ENCODE data around the gene ST8SIA2. TPM values are rescaled to one million over a fixed set of nuclear protein-coding genes. Genes with fewer than 3 reads are reported as not detected.

The ST8SIA2 gene
- total RNA-seq: not detected in 2 replicates

DNA sequence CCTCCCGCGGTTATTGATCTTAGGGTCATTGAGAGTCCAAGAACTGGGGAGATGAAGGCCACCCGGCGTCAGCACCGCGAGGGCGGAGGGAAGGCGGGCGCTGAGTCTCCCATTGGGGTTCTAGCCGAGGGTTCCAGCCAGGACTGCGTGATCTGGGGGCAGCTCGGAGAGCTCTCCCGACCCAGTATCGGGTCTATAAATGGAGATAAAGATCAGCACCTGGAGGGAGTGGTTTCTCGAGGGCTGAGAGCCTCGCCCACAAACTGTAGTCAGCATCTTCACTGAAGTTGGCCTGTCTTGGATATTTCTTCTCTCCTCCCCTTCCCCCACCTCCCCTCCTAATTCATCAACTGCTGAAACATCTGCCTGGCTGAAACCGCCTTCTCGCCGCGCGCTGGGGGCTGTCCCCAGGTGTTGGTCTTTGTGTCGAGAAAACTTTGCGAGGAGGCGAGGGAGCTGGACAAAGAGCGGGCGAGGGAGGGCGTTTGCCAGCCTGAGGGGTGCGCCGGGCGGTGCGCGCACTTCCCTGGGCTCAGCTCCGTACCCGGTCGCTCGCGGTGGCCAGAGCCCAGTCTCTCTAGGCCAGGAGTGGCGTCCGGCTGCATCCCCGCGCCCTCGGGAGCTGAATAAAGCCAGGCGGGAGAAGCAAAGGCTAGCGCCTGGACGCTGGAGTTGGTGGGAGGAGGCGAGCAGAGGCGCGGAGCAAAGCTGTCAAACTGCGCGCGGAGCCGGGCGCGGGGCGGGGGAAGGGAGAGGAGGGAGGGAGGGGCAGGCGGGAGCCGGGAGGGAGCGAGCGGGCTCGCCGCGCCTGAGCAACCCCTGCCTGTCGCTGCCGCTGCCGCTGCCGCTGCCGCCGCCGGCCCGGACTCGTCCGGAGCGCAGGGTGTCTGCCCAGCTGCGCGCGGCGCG lies at the start of gene ST8SIA2:
TSS of gene ST8SIA2 (plus strand) at position 811 of the 909 bp plus-strand sequence. CDS start 184 bp downstream, outside the sequence.
- DNase-seq (ENCODE audit: low read depth, low spot score): no peak

- DNase-seq (ENCODE audit: low read depth, low spot score): no peak
These were observed 49.6 kb upstream of the ST8SIA2 start for GRCh38 chr15:92343924-92344643.

DNA sequence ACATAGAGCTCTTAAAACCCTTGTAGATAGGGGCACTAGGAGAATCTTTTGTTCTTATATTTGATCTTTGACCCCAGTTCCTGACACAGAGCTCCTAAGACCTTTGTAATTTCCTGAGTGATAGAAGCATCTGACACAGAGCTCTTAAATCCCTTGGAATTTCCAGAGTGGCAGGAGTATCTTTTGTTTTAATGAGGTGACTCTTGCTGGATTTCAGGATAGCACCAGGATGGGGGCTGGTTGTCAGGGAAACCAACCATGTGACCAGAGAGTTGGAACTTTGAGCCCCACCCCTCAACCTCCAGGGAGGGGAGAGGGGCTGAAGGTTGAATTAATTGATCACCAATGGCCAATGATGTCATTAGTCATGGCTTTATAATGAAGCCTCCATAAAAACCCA lies 47.6 kb upstream of the ST8SIA2 start:
- no peak for DNase-seq (ENCODE audit: low read depth, low spot score)

GRCh38 chr15:92355307-92355706 lies 38.4 kb upstream of the ST8SIA2 start:
- no peak for DNase-seq (ENCODE audit: low read depth, low spot score)

DNA sequence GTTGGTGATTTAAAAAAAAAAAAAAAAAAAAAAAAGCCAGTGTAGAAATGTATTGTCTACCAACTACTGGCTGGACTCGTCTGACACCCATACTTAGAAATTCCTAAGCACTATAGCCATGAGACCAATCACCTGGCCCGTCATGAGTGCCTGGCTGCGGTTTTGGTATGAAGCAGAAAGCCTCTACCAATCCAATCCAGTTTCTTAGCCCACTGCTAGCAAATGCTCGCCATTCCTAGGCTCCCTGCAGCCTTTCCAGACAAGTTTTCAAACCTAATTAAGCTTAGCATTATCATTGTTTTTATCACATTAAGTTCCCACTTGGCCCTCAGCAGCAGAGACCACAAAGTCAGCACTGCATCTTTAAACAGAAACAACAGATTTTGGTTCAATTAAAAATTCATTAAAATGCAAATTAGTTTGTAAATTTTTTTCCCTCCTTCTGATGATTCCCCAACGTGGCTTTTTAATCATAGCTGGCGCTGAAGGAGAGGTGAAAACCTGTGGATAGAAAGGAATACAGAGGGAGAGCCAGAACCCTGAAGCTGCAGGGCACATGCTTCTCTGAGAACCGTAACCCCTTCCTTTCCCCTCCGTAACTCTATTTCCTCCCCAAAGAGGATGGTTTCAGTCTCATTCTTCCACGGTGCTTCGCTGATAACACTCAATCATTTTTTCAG lies 32.2 kb upstream of the ST8SIA2 start:
- no peak for DNase-seq (ENCODE audit: low read depth, low spot score)

- DNase-seq (ENCODE audit: low read depth, low spot score): no peak
These were observed 31.7 kb upstream of the ST8SIA2 start for GRCh38 chr15:92362001-92362350.

DNA sequence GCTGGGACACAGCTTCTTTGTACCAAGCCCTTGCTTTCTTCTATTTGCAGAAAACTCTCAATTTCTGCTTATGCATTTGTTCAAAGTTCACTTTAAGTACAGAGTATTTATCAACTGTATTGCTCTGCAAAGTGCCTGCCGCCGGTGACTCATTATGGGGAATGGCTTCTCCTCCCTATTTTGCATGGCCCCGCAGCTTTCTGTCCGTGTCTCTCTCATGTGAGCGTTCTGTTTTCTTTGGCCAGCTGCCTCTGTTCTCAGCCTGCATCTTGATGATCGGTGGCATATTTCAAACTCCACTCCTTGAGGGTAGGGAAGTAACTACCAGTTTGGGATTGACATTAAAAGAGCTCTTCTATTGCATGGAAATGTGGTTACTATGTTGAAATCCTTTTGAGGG lies 28.6 kb upstream of the ST8SIA2 start:
- DNase-seq (ENCODE audit: low read depth, low spot score): no peak

- no peak for DNase-seq (ENCODE audit: low read depth, low spot score)
These were observed 27.8 kb upstream of the ST8SIA2 start for GRCh38 chr15:92365906-92366305.

GRCh38 chr15:92366381-92366780 lies 27.3 kb upstream of the ST8SIA2 start:
- no peak for DNase-seq (ENCODE audit: low read depth, low spot score)

- no peak for DNase-seq (ENCODE audit: low read depth, low spot score)
These were observed 18.6 kb upstream of the ST8SIA2 start for GRCh38 chr15:92375057-92375456.

DNA sequence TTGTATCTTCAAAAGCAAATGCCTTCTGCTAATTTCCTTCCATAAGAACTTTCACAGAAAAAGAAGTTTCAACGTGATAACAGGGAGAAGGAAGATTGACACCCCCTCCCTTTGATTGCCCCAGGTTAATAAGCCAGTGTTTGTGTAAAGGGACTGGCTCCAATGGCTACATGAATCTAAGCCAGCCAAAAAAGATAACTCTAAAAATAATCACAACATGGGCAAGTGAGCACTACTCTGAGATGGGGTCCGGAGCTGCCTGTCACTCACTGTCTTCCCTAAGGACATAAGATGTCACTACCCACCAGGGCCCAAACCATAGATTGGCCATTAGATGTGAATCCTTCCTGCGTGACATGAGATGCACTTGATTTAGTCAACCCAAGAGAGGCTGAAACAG lies 17.6 kb upstream of the ST8SIA2 start:
- no peak for DNase-seq (ENCODE audit: low read depth, low spot score)

GRCh38 chr15:92377083-92377789 lies 16.4 kb upstream of the ST8SIA2 start:
- DNase-seq (ENCODE audit: low read depth, low spot score): no peak

- no peak for DNase-seq (ENCODE audit: low read depth, low spot score)
These were observed 10.0 kb upstream of the ST8SIA2 start for GRCh38 chr15:92383519-92384324.

DNA sequence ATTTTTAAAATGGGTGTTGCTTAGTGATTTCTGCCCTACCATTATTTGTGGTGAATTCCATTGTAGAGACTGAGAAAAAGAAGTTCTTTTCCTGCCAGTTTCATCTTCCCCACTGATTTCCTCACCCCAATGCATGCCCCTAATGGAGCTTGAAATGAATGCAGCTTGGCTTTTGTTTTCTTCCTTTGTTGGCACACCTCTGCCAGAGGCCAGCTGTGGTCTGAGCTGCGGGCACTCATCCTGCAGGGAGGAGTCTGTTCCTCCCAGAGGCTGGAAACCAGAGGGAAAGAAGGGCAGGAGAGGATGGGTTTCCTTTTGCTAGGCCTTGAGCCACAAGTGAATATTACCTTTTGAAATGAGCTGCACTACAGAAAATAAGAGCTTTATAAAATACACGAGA lies 9.3 kb upstream of the ST8SIA2 start:
- no peak for DNase-seq (ENCODE audit: low read depth, low spot score)

- no peak for DNase-seq (ENCODE audit: low read depth, low spot score)
These were observed 8.6 kb upstream of the ST8SIA2 start for GRCh38 chr15:92385096-92385495.

GRCh38 chr15:92391640-92392039 lies 2.0 kb upstream of the ST8SIA2 start:
- no peak for DNase-seq (ENCODE audit: low read depth, low spot score)

DNA sequence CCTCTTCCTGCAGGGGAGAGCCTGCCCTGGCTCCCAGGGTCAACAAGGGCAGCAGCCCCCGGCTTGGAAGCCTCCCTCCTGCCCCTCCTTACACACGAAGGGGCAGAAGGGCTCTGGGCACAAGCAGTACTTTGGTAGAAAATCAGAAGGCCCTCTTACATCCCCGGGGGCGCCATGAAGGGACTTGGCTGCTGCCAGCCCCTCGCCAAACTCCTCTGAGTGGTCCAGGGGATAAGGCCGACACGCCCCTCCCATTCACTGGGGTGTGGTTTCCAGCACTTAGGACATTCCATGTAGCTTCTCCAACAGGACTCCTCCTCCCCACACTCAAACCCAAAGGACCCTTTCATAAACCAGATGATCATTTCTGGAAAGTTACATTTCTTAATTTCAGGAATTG lies 1.2 kb upstream of the ST8SIA2 start:
- no peak for DNase-seq (ENCODE audit: low read depth, low spot score)

DNA sequence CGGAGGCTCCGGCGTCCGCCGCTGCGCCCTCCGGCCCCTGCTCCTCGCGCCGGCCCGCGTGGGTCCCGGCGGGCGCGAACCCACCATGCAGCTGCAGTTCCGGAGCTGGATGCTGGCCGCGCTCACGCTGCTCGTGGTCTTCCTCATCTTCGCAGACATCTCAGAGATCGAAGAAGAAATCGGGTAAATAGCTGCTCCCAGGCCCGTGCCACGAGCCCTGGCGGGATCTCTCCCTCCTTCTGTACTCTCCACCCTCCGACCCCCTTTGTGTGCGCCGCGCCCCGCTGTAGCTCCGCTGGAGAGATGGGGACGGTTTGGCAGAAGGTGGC lies 263 bp downstream of the ST8SIA2 start:
- no peak for DNase-seq (ENCODE audit: low read depth, low spot score)

GRCh38 chr15:92394309-92395097 lies 822 bp downstream of the ST8SIA2 start:
- no peak for DNase-seq (ENCODE audit: low read depth, low spot score)

- no peak for DNase-seq (ENCODE audit: low read depth, low spot score)
These were observed 1.5 kb downstream of the ST8SIA2 start for GRCh38 chr15:92395098-92395635.
